ENCODE results near the gene PITHD1.

GRCh38 chr1:23759277-23759676 is 18.9 kb upstream of the PITHD1 start:
- TF ChIP-seq POLR2AphosphoS5 (IDR thresholded peaks at IDR 0.05) = no peak
- no peak for TF ChIP-seq CTCF (IDR thresholded peaks at IDR 0.05)
- TF ChIP-seq POLR2A (IDR thresholded peaks at IDR 0.05) = no peak
- TF ChIP-seq EP300 (IDR thresholded peaks at IDR 0.05; ENCODE audit: low read depth) = no peak
